ENCODE results near the gene CACNA1S. TPM values are rescaled to one million over a fixed set of nuclear protein-coding genes. Genes with fewer than 3 reads are reported as not detected.

CACNA1S gene
- polyA plus RNA-seq, 1 experiment: not detected

DNA sequence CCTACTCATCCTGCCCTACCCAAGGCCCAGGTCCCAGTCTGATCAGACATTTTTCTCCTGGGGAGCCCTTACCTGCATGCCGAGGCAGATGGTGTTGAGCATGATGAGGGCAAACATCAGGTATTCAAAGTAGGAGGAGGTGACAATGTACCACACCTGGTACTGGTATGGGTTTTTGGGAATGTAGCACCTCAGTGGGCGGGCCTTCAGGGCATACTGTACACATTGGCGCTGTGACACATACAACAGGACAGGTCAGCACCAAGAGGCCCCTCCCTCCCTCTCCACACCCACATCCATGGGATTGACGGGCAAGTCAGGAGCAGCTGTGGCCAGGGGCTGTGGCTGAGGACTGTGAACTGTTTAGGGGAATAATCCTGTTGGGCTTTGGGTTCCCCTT lies 51.6 kb downstream of the CACNA1S start:
- H3K4me3 ChIP-seq (ENCODE audit: low read depth, low read length): no peak overlapping the region
- no peak overlapping the region for H3K27ac ChIP-seq (ENCODE audit: low read depth, low read length)
- no peak for DNase-seq (ENCODE audit: low read depth, low spot score)
- peaks cover 59% of the 10 kb centered on the region for H3K27me3 ChIP-seq (ENCODE audit: control insufficient read depth, insufficient read depth, low read length)
- TF ChIP-seq, protein P1, sequence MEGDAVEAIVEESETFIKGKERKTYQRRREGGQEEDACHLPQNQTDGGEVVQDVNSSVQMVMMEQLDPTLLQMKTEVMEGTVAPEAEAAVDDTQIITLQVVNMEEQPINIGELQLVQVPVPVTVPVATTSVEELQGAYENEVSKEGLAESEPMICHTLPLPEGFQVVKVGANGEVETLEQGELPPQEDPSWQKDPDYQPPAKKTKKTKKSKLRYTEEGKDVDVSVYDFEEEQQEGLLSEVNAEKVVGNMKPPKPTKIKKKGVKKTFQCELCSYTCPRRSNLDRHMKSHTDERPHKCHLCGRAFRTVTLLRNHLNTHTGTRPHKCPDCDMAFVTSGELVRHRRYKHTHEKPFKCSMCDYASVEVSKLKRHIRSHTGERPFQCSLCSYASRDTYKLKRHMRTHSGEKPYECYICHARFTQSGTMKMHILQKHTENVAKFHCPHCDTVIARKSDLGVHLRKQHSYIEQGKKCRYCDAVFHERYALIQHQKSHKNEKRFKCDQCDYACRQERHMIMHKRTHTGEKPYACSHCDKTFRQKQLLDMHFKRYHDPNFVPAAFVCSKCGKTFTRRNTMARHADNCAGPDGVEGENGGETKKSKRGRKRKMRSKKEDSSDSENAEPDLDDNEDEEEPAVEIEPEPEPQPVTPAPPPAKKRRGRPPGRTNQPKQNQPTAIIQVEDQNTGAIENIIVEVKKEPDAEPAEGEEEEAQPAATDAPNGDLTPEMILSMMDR (IDR thresholded peaks at IDR 0.05; ENCODE audit: low read depth, low read length): no peak
- ChIA-PET POLR2A (no interaction called here), CTCF (no interaction called here)
- H3K9me3 ChIP-seq (ENCODE audit: control insufficient read depth, insufficient read depth, low read length): no peaks in the 10 kb centered on the region

DNA sequence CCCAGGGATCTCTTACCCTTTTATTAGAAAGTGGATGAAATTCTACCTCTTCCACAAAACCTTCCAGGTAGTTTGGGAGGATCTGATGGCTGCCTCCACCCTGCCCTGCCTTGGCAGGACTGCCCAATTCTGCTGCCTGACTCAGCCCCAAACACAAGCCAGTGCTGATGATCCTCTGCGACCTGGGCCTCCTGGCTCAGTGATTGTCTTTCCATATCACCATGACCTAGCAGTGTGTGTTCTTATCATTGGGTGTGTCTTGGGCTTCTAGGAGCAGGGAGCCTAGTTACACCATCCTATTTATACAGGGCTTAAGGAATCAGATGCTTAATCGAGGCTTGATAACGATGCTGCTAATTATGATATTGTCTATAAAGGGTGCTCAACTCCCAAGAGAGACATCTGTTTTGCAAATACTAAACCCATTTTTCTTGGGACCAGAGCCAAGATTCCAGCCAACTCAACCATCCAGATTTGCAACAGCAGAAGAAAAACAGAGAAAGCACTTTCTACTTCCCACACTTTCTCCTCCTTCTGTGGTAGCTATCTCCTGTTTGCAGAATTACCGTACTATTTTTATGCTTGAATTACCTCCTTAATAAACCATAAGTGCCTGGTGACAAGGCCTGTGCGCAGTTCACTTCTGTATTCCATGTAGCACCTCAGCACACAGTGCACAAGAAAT lies 52.2 kb downstream of the CACNA1S start:
- DNase-seq (ENCODE audit: low read depth, low spot score): no peak
- Histone ChIP-seq H3K27me3 (ENCODE audit: control insufficient read depth, insufficient read depth, low read length) (peaks cover 64% of the 10 kb centered on the region), H3K9me3 (ENCODE audit: control insufficient read depth, insufficient read depth, low read length) (no peaks in the 10 kb centered on the region), H3K27ac (ENCODE audit: low read depth, low read length) (no peak overlapping the region), H3K4me3 (ENCODE audit: low read depth, low read length) (no peak overlapping the region)
- TF ChIP-seq, protein P1 (IDR thresholded peaks at IDR 0.05; ENCODE audit: low read depth, low read length): no peak
- ChIA-PET POLR2A (no interaction called here), CTCF (interaction anchor here (1.1 kb wide), 1 partner anchor 88 kb away, joined by 3 read pairs; no protein-coding TSS in a partner anchor)

DNA sequence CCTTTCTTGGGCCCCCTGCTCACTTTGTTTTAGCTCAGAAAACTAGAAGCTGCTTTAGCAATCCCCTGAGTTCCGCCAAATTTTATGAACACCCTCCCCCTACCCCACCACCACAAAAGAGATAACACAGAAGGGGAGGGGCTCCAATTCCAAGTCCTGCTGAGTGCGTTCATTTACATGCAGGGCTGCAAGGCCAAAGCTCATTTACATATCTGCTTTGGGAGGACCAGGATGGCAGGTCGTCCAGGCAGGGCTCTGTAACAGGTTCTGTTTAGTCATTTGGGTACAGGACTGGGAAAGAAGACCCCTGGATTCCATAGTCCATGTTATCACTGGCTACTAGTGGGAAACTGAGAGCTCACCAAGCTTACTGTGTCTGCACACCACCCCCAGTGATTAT lies 52.8 kb downstream of the CACNA1S start:
- Histone ChIP-seq H3K27me3 (ENCODE audit: control insufficient read depth, insufficient read depth, low read length) (peaks cover 64% of the 10 kb centered on the region), H3K4me3 (ENCODE audit: low read depth, low read length) (no peak overlapping the region), H3K27ac (ENCODE audit: low read depth, low read length) (no peak overlapping the region), H3K9me3 (ENCODE audit: control insufficient read depth, insufficient read depth, low read length) (no peaks in the 10 kb centered on the region)
- ChIA-PET CTCF (interaction anchor here (1.1 kb wide), 1 partner anchor 87 kb away, joined by 3 read pairs; no protein-coding TSS in a partner anchor), POLR2A (no interaction called here)
- TF ChIP-seq, protein P1 (IDR thresholded peaks at IDR 0.05; ENCODE audit: low read depth, low read length): no peak
- DNase-seq (ENCODE audit: low read depth, low spot score): no peak

DNA sequence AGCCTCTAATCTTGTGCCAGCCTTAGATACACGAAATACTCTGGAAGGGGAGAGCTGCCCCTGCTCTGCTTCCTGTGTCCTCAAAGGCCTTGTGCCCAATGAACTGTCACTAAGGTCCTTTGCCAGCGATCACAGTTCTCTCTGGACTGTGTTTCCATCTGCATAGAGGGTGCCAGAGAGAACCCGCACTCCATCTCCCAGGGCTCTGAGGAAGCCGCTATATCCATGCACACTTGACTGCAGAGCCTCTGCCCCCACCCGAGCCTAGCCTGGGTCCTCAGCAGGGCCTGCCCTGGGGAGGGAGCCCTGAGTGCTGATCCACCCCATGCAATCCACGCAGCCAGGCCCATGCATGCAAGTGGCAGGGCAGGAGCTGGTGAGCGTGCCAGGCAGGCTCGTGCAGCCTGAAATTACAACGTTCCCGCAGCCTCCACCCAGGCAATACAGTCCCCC lies 58.1 kb downstream of the CACNA1S start:
- Histone ChIP-seq H3K4me3 (ENCODE audit: low read depth, low read length) (no peak overlapping the region), H3K9me3 (ENCODE audit: control insufficient read depth, insufficient read depth, low read length) (no peaks in the 10 kb centered on the region), H3K27ac (ENCODE audit: low read depth, low read length) (no peak overlapping the region), H3K27me3 (ENCODE audit: control insufficient read depth, insufficient read depth, low read length) (peaks cover 69% of the 10 kb centered on the region)
- TF ChIP-seq, protein P1 (IDR thresholded peaks at IDR 0.05; ENCODE audit: low read depth, low read length): no peak
- CTCF ChIA-PET: no interaction called here
- POLR2A ChIA-PET: no interaction called here
- no peak for DNase-seq (ENCODE audit: low read depth, low spot score)

DNA sequence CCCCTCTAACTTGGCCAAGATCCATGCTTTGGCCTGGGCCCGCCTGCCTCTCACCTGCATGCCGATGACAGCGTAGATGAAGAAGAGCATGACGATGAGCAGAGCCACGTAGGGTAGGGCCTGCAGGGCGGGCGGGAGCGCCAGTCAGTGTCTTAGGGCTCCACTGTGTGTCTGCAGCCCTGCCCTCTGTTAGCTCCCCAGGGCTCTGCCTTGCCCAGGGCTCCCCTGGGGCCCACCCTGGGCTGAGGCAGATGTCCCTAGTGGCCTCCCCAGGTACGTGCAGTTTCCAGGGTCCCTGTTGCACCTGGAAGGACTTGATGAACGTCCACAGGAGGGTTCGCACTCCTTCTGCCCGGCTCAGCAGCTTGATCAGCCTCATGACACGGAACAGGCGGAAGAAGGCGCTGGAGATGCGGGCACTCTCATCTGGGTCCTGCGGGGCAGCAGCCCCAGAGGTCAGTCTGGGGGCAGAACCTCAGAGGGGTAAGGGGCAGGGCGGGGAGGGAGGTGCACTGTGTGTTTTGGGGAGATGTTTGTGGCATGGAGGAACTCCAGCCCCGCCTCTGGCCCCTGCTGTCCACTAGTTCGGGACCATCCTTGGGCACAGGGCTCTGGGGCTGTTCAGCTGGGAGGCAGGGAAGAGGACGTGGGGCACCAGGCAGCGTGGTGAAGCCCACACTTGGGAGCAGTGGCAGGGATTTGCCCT lies 58.9 kb downstream of the CACNA1S start:
- ChIA-PET CTCF (no interaction called here), POLR2A (no interaction called here)
- no peak overlapping the region for H3K27ac ChIP-seq (ENCODE audit: low read depth, low read length)
- peaks cover 70% of the 10 kb centered on the region for H3K27me3 ChIP-seq (ENCODE audit: control insufficient read depth, insufficient read depth, low read length)
- no peak for DNase-seq (ENCODE audit: low read depth, low spot score)
- no peaks in the 10 kb centered on the region for H3K9me3 ChIP-seq (ENCODE audit: control insufficient read depth, insufficient read depth, low read length)
- TF ChIP-seq, protein P1 (IDR thresholded peaks at IDR 0.05; ENCODE audit: low read depth, low read length): 0 out of 2 replicates have a peak, but pooled peaks have one; percentile 4
- no peak overlapping the region for H3K4me3 ChIP-seq (ENCODE audit: low read depth, low read length)

All from AG04450 (cell line).